Panc1 (cell line): ENCODE measurements around the gene TPRX2. TPM values are rescaled to one million over a fixed set of nuclear protein-coding genes. Genes with fewer than 3 reads are reported as not detected.
"Not testable (repeated sequence)": the region's sequence is repeated elsewhere in the genome, so short reads cannot be mapped to it uniquely, and the experiment has no call there.

Experiments
- ATAC-seq: fragments of 200-7000 bp; cut with Tn5 transposase; 2 replicates; pipeline ENCODE4 v1.9.1; 2020; ENCODE audit warnings: mild to moderate bottlenecking, moderate library complexity
- BruUV-seq: library from RNA; stranded (reverse); fragments of 400-500 nt; replicated peaks from 2 replicates; lab custom pipeline; 2021; lab: Mats Ljungman, UMichigan
- CTCF ChIA-PET: fragments of 300-600 bp; sonication (Branson Sonifier 250); formaldehyde crosslinking; loops from one replicate; lab custom pipeline; 2022; ENCODE audit warnings: antibody characterized with exemption; lab: Charles Lee
- POLR2A ChIA-PET: fragments of 300-600 bp; sonication (Branson Sonifier 250); formaldehyde crosslinking; loops from one replicate; lab custom pipeline; 2022; ENCODE audit warnings: antibody characterized with exemption; lab: Charles Lee
- DNase-seq: peaks from one replicate; pipeline ENCODE4 v3.0.0-alpha.2; 2010; ENCODE audit warnings: low read depth, low spot score
- H3K27ac ChIP-seq: 2 replicates; pipeline ENCODE4 v1.5.1; 2011; ENCODE audit warnings: mild to moderate bottlenecking, low read length, inconsistent platforms
- H3K27me3 ChIP-seq: fragments of 200-500 bp; sonication (Bioruptor generic); 2 replicates; pipeline ENCODE4 v1.6.0; 2014; ENCODE audit warnings: low read length, inconsistent platforms; ENCODE audit not compliant: control insufficient read depth, insufficient read depth
- H3K36me3 ChIP-seq: fragments of 200-500 bp; sonication (Bioruptor generic); 2 replicates; pipeline ENCODE4 v1.5.1; 2014; ENCODE audit warnings: inconsistent platforms, mild to moderate bottlenecking, low read length, moderate library complexity; ENCODE audit not compliant: control insufficient read depth, insufficient read depth
- H3K4me1 ChIP-seq: 2 replicates; pipeline ENCODE4 v1.5.1; 2011; ENCODE audit warnings: inconsistent platforms, mild to moderate bottlenecking, low read length, moderate library complexity; ENCODE audit not compliant: control insufficient read depth, insufficient read depth
- H3K4me3 ChIP-seq, 2 experiments: 2 replicates each; pipeline ENCODE4 v1.5.1; 2011 to 2012; ENCODE audit warnings: low read depth in 2 of 2, low read length in 2 of 2, mild to moderate bottlenecking in 2 of 2, inconsistent platforms in 1 of 2, moderate library complexity in 1 of 2
- H3K9me3 ChIP-seq: fragments of 200-500 bp; sonication (Bioruptor generic); 2 replicates; pipeline ENCODE4 v1.5.1; 2014; ENCODE audit warnings: low read depth, mild to moderate bottlenecking, inconsistent platforms, low read length, moderate library complexity; ENCODE audit not compliant: control insufficient read depth, insufficient read depth
- POLR2AphosphoS5 ChIP-seq: IDR thresholded peaks from 2 replicates; pipeline ENCODE4 v1.6.1; 2012; ENCODE audit warnings: mild to moderate bottlenecking, low read depth, low read length, moderate library complexity
- SIN3A ChIP-seq: IDR thresholded peaks from 2 replicates; pipeline ENCODE4 v1.6.1; 2012; ENCODE audit warnings: low read depth, mild to moderate bottlenecking, low read length, moderate library complexity, borderline replicate concordance; ENCODE audit not compliant: insufficient read depth
- TCF7L2 ChIP-seq: IDR thresholded peaks from 2 replicates; pipeline ENCODE4 v1.6.1; 2011; ENCODE audit warnings: mild to moderate bottlenecking, low read depth, low read length, inconsistent platforms
- in situ Hi-C: cut with HindIII; loops from 2 replicates; pipeline ENCODE4 v1.10.0; 2016; ENCODE audit warnings: low sequenced_read_pairs, low pct_unique_long_range_greater_than_20kb
- intact Hi-C: fragments of 100-400 bp; cut with micrococcal nuclease; formaldehyde crosslinking; loops from one replicate; pipeline ENCODE4 v1.10.0; 2022; ENCODE audit not compliant: unreplicated experiment
- total RNA-seq: library from RNA; stranded (reverse); gene quantifications from one replicate; pipeline ENCODE4 v1.2.1, GENCODE V29; 2021; ENCODE audit not compliant: unreplicated experiment
- TF ChIP-seq, protein P1 (sequence below), 2 experiments: IDR thresholded peaks; 2 replicates each; pipeline ENCODE4 v1.6.1; 2011 to 2012; ENCODE audit warnings: low read depth in 2 of 2, control low read depth in 1 of 2, low read length in 1 of 2, mild to moderate bottlenecking in 1 of 2, moderate library complexity in 1 of 2; ENCODE audit not compliant: insufficient read depth in 1 of 2
- TF ChIP-seq, protein P2 (sequence below): fragments of 450-650 bp; IDR thresholded peaks from 2 replicates; pipeline ENCODE4 v1.5.1; 2017; ENCODE audit warnings: mild to moderate bottlenecking

The TPRX2 gene
- total RNA-seq, 1 experiment from 2014 or later = not detected

DNA sequence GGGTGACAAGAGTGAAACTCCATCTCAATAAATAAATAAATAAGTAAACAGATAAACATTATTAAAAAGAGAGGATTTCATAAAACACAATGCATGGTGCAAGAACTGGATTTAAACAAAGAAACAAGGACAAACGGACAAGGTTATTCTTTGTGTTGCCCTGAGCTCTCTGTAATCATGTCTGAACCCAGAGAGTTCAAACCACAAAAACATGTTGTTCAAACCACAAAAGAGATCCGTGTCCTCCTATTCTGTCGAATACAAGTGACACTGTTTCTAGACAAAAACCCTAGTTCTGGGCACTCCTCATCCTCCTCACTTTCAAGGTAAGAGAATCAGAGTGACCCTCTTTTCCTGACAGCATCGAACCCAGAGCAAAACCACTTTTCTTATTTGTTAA is 4.6 kb upstream of the TPRX2 start:
- H3K9me3 ChIP-seq = no peaks in the 10 kb centered on the region
- ATAC-seq (no peak), DNase-seq (no peak)
- no peaks in the 10 kb centered on the region for H3K36me3 ChIP-seq
- H3K27ac ChIP-seq = no peak overlapping the region
- ChIA-PET CTCF (no interaction called here), POLR2A (no interaction called here)
- H3K4me3 ChIP-seq = no peak overlapping the region
- in situ Hi-C loops (no loop called here), intact Hi-C loops (no loop called here)
- no peaks in the 10 kb centered on the region for H3K27me3 ChIP-seq
- TF ChIP-seq POLR2AphosphoS5 (no peak), SIN3A (no peak), TCF7L2 (no peak)
- TF ChIP-seq, protein P1, sequence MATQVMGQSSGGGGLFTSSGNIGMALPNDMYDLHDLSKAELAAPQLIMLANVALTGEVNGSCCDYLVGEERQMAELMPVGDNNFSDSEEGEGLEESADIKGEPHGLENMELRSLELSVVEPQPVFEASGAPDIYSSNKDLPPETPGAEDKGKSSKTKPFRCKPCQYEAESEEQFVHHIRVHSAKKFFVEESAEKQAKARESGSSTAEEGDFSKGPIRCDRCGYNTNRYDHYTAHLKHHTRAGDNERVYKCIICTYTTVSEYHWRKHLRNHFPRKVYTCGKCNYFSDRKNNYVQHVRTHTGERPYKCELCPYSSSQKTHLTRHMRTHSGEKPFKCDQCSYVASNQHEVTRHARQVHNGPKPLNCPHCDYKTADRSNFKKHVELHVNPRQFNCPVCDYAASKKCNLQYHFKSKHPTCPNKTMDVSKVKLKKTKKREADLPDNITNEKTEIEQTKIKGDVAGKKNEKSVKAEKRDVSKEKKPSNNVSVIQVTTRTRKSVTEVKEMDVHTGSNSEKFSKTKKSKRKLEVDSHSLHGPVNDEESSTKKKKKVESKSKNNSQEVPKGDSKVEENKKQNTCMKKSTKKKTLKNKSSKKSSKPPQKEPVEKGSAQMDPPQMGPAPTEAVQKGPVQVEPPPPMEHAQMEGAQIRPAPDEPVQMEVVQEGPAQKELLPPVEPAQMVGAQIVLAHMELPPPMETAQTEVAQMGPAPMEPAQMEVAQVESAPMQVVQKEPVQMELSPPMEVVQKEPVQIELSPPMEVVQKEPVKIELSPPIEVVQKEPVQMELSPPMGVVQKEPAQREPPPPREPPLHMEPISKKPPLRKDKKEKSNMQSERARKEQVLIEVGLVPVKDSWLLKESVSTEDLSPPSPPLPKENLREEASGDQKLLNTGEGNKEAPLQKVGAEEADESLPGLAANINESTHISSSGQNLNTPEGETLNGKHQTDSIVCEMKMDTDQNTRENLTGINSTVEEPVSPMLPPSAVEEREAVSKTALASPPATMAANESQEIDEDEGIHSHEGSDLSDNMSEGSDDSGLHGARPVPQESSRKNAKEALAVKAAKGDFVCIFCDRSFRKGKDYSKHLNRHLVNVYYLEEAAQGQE (IDR thresholded peaks at IDR 0.05; ENCODE audit: insufficient read depth in 1 of 2, low read depth in 2 of 2, low read length in 1 of 2) = no peak
- TF ChIP-seq, protein P2, sequence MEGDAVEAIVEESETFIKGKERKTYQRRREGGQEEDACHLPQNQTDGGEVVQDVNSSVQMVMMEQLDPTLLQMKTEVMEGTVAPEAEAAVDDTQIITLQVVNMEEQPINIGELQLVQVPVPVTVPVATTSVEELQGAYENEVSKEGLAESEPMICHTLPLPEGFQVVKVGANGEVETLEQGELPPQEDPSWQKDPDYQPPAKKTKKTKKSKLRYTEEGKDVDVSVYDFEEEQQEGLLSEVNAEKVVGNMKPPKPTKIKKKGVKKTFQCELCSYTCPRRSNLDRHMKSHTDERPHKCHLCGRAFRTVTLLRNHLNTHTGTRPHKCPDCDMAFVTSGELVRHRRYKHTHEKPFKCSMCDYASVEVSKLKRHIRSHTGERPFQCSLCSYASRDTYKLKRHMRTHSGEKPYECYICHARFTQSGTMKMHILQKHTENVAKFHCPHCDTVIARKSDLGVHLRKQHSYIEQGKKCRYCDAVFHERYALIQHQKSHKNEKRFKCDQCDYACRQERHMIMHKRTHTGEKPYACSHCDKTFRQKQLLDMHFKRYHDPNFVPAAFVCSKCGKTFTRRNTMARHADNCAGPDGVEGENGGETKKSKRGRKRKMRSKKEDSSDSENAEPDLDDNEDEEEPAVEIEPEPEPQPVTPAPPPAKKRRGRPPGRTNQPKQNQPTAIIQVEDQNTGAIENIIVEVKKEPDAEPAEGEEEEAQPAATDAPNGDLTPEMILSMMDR = no peak
- BruUV-seq = no TSS peak
- H3K4me1 ChIP-seq = peaks cover 8% of the 10 kb centered on the region; the same call in 1 of the 2 replicates

DNA sequence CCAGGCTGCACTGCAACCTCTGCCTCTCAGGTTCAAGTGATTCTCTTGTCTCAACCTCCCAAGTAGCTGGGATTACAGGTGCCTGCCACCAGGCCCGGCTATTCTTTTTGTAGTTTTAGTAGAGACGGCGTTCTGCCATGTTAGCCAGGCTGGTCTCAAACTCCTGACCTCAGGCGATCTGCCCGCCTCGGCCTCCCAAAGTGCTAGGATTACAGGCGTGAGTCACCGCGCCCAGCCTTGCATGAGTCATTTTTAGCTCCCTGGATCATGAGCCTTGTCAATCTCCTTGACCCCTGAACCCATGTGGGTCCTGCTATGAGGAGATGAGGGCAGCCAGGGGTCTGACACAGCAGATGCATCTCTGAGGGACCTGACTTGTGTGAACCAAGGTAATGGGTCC is 804 bp upstream of the TPRX2 start:
- ATAC-seq = peak; percentile 74
- CTCF ChIA-PET, BruUV-seq, H3K4me1 ChIP-seq, DNase-seq, H3K9me3 ChIP-seq, H3K36me3 ChIP-seq, H3K27ac ChIP-seq, in situ Hi-C loops, H3K27me3 ChIP-seq, H3K4me3 ChIP-seq, intact Hi-C loops, POLR2A ChIA-PET: not testable (repeated sequence)

DNA sequence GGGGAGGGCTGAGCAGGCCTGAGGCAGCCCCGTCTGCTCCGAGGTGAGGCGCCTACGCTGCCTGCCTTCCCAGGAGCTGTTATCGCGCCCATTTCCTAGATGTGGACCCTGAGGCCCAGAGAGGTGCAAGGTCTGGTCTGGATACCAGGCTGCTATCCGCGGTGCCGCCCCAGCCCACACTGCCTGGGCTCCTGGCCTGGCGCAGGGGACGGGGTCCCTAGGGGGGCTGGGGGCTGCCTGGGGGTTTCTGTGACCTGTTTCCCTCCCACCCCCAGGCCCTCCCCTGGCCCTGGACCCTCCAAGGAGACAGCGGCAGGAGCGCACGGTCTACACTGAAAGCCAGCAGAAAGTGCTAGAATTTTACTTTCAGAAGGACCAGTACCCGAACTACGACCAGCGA is 803 bp downstream of the TPRX2 start:
- intact Hi-C loops = loop anchor here (5.0 kb wide), 1 partner anchor 48 kb away; no protein-coding TSS in a partner anchor
- H3K4me1 ChIP-seq, DNase-seq, in situ Hi-C loops, H3K27ac ChIP-seq, H3K4me3 ChIP-seq, H3K27me3 ChIP-seq, CTCF ChIA-PET, ATAC-seq, H3K36me3 ChIP-seq, H3K9me3 ChIP-seq, POLR2A ChIA-PET, BruUV-seq: not testable (repeated sequence)
